ENCODE measurements around the gene PLA2G15. TPM values are rescaled to one million over a fixed set of nuclear protein-coding genes. Genes with fewer than 3 reads are reported as not detected.

PLA2G15 gene
- total RNA-seq, 1 donor from 2014 or later = 35.5 TPM

DNA sequence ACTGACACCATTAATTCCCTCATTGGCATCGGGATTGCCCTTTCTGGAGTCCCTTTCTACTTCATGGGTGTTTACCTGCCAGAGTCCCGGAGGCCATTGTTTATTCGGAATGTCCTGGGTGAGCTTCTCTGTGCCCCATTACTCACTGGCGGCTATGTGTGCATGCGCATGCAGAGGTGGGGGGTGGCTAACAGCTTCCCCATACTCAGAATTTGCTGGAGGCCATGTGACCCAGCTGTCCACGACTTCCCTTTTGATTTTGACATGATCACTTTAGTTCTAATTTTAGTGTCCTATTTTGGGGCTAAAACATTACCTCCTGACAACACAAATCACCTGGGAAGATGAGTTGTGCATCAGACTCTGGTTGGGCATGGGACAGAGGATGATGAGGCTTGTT is 51.5 kb downstream of the PLA2G15 start:
- Histone ChIP-seq H3K4me3 (no peak overlapping the region), H3K9me3 (replicated peaks) (no peaks in the 10 kb centered on the region), H3K27ac (replicated peaks) (peak overlapping the region; percentile 73), H3K36me3 (peaks cover 96% of the 10 kb centered on the region), H3K27me3 (ENCODE audit: low read depth) (no peaks in the 10 kb centered on the region), H3K4me1 (peaks cover 67% of the 10 kb centered on the region)
- DNase-seq = no peak
- intact Hi-C loops (cut with micrococcal nuclease) = no loop called here
- TF ChIP-seq, protein P1, sequence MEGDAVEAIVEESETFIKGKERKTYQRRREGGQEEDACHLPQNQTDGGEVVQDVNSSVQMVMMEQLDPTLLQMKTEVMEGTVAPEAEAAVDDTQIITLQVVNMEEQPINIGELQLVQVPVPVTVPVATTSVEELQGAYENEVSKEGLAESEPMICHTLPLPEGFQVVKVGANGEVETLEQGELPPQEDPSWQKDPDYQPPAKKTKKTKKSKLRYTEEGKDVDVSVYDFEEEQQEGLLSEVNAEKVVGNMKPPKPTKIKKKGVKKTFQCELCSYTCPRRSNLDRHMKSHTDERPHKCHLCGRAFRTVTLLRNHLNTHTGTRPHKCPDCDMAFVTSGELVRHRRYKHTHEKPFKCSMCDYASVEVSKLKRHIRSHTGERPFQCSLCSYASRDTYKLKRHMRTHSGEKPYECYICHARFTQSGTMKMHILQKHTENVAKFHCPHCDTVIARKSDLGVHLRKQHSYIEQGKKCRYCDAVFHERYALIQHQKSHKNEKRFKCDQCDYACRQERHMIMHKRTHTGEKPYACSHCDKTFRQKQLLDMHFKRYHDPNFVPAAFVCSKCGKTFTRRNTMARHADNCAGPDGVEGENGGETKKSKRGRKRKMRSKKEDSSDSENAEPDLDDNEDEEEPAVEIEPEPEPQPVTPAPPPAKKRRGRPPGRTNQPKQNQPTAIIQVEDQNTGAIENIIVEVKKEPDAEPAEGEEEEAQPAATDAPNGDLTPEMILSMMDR (IDR thresholded peaks at IDR 0.05; ENCODE audit: borderline replicate concordance) = no peak

DNA sequence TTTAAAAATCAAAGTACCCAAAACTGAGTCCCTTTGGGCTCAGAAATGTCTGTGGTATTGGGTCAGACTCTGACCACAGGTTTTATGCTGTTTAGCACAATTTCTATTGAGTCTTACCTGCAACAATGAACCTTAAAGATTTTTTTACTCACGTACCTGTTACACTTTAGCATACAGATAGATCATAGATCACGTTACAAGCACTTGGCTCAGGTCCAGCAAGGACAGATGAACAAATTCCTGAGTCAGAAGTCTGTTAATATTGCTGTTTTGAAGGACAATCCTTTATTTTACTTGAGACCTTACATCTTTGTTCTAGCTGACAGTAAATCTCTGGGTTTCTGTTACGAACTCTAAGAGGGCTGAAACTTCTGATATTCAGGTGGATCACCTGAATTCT is 52.7 kb downstream of the PLA2G15 start:
- Histone ChIP-seq H3K27me3 (ENCODE audit: low read depth) (no peaks in the 10 kb centered on the region), H3K4me3 (no peak overlapping the region), H3K27ac (replicated peaks) (peak overlapping the region; percentile 73), H3K4me1 (peaks cover 63% of the 10 kb centered on the region), H3K36me3 (peaks cover 96% of the 10 kb centered on the region), H3K9me3 (replicated peaks) (no peaks in the 10 kb centered on the region)
- intact Hi-C loops (cut with micrococcal nuclease) = no loop called here
- DNase-seq = no peak
- TF ChIP-seq, protein P1 (IDR thresholded peaks at IDR 0.05; ENCODE audit: borderline replicate concordance) = no peak

DNA sequence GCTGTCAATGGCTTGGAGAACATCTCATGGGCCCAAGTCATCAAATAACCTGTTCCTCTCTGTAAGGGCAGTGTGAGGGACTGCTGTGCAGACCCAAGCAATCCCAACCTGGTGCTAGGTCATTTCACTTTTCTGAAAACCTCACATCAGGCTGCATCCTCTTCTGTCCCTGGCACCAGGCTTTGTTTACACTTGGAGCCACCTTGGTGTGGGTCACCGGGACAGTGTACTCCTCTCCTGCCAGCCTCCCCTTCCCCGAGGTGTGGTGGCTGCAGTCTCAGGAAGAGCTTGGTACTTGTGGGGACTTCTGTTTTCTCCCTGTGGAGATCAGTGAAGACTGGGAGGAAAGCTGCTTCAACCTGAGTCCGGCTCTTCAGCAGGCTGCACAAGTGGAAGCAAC is 53.1 kb downstream of the PLA2G15 start:
- intact Hi-C loops (cut with micrococcal nuclease) = no loop called here
- TF ChIP-seq, protein P1 (IDR thresholded peaks at IDR 0.05; ENCODE audit: borderline replicate concordance) = no peak
- H3K4me1 ChIP-seq = peaks cover 63% of the 10 kb centered on the region

DNA sequence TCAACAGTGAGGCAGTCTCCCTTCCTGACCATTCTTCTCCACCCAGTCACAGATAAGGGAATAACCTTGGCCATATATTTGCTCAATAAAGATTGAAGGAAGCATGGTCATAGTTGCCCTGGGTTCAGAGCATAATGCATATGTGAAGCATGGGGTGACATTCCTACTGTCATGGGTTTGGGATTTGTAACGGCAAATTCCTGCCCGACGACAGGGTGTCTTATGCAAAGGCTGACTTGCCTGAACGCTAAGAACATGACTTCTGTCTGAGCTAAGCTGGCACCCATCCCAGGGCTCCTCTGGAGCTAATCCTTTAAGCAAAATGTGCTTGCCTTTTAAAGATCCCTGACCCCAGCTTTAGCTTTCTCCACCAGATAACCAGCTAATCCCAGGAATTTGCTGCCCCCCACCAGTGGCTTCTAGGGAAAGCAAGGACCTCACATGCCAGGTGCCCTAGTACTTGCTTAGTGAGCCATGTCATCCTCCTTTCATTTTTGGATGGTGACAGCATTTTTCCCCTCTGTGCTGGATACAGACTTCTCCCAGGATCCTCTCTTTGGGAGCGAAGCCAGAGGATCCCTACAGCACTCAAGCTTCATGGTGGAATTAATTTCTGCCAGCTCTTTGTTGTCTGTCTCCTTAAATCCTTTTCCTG is 53.9 kb downstream of the PLA2G15 start:
- TF ChIP-seq, protein P1 (IDR thresholded peaks at IDR 0.05; ENCODE audit: borderline replicate concordance) = no peak
- Histone ChIP-seq H3K4me1 (peaks cover 63% of the 10 kb centered on the region), H3K27me3 (ENCODE audit: low read depth) (no peaks in the 10 kb centered on the region), H3K36me3 (peaks cover 97% of the 10 kb centered on the region), H3K9me3 (replicated peaks) (no peaks in the 10 kb centered on the region), H3K4me3 (no peak overlapping the region), H3K27ac (replicated peaks) (peak overlapping the region; percentile 73)
- peak; percentile 68 for DNase-seq
- intact Hi-C loops (cut with micrococcal nuclease) = no loop called here

More for the DNA sequence above, 53.1 kb downstream of the PLA2G15 start:
- peaks cover 96% of the 10 kb centered on the region for H3K36me3 ChIP-seq
- H3K27ac ChIP-seq (replicated peaks) = peak overlapping the region; percentile 73
- H3K4me3 ChIP-seq = no peak overlapping the region
- H3K27me3 ChIP-seq (ENCODE audit: low read depth) = no peaks in the 10 kb centered on the region
- H3K9me3 ChIP-seq (replicated peaks) = no peaks in the 10 kb centered on the region
- DNase-seq = no peak

DNA sequence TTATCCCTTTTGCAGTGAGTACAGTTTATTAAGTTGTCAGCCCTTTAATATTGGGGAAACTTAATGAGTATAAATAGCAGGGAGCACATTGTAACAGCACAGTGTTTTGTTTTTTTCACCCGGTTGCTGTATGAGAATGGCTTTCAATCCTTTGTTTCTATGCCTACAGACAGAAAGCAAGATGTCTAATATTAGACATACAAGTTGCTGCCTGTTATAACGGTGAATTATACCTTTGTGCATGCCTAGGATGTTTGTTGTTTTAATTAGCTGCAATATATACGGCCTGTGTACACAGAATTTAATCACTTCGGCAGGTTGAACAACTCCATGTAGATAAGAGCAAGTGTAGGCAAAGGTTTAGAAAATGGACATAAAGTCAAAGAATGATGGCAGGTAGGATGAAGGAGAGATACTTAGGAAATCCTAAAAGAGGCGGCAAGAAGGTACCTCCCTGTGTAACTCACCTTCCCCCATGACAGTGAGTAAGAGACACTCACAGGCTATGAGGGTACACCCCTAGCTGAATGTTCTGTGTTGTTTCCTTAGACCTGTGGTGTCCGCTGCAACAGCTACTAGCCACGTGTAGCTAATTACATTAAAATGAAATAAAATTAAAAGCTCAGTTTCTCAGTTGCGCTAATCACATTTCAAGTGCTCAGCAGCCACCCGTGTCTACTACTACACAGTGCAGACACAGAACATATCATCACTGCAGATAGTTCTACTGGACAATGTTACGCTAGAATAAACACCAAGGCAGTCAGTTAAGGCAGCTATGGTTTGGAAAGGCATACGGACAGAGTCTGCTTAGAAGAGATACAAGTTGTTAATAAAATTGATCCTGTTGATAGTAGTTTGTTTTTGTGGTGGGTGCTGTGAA is 54.6 kb downstream of the PLA2G15 start:
- intact Hi-C loops (cut with micrococcal nuclease) = no loop called here
- Histone ChIP-seq H3K4me1 (peaks cover 63% of the 10 kb centered on the region), H3K36me3 (peaks cover 96% of the 10 kb centered on the region), H3K9me3 (replicated peaks) (no peaks in the 10 kb centered on the region), H3K27ac (replicated peaks) (peak overlapping the region; percentile 73), H3K4me3 (no peak overlapping the region), H3K27me3 (ENCODE audit: low read depth) (no peaks in the 10 kb centered on the region)
- no peak for DNase-seq
- TF ChIP-seq, protein P1 (IDR thresholded peaks at IDR 0.05; ENCODE audit: borderline replicate concordance) = no peak
